Measurements from ENCODE around the gene IL3RA. TPM values are rescaled to one million over a fixed set of nuclear protein-coding genes. Genes with fewer than 3 reads are reported as not detected.

IL3RA gene
- total and polyA plus RNA-seq, 8 donors, result 2.4 to 10.1 (median 4.5) TPM; not detected in 1

DNA sequence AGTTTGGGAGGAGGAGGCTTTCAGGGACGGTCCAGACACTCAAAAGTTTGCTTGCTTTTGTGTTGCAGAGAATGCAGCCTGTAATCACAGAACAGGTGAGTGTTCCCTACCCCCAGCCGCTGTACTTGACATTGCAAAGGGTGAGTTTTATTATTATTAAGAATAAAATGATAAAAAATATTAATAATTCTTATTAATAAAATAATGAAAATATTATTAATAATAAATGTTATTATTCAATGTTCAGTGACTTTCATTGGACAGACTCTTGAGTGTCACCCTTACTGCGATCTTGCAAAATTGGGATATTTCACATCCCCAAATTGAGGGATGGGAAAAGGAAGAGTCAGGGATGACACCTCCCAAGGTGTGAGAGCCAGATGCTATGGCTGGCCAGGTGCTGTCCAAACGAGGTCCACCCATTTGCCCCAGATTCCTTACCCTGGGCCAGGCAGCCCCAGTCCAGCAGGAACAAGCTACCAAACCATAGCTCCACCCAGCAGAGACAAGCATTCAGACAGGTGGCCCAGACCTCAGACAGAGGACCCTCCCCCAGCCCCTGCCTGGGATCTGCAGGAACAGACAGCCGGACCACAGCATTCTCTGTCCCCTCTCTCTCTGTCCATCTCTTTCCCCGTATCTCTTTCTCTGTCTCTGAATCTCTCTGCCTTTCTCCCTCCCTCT lies 22.4 kb downstream of the IL3RA start:
- no peak for TF ChIP-seq POLR2AphosphoS5 (IDR thresholded peaks at IDR 0.05)
- no peak for TF ChIP-seq EP300 (IDR thresholded peaks at IDR 0.05)
- TF ChIP-seq POLR2A (IDR thresholded peaks at IDR 0.05), result no peak
- TF ChIP-seq, protein P1, sequence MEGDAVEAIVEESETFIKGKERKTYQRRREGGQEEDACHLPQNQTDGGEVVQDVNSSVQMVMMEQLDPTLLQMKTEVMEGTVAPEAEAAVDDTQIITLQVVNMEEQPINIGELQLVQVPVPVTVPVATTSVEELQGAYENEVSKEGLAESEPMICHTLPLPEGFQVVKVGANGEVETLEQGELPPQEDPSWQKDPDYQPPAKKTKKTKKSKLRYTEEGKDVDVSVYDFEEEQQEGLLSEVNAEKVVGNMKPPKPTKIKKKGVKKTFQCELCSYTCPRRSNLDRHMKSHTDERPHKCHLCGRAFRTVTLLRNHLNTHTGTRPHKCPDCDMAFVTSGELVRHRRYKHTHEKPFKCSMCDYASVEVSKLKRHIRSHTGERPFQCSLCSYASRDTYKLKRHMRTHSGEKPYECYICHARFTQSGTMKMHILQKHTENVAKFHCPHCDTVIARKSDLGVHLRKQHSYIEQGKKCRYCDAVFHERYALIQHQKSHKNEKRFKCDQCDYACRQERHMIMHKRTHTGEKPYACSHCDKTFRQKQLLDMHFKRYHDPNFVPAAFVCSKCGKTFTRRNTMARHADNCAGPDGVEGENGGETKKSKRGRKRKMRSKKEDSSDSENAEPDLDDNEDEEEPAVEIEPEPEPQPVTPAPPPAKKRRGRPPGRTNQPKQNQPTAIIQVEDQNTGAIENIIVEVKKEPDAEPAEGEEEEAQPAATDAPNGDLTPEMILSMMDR (IDR thresholded peaks at IDR 0.05), result no peak
- 78 to 89% (median 80%) methylated on average over 6 of the region's 6 CpGs for WGBS, 5 donors
- Histone ChIP-seq H3K27me3 (no peaks in the 10 kb centered on the region), H3K9me3 (peaks cover 6 to 11% (median 10%) of the 10 kb centered on the region in 4 donors), H3K4me3 (no peak overlapping the region), H3K27ac (no peak overlapping the region), H3K36me3 (peaks cover 7 to 48% (median 35%) of the 10 kb centered on the region in 4 donors), H3K4me1 (no peaks in the 10 kb centered on the region)
- no peak for DNase-seq
- intact Hi-C loops (cut with DNase I; ENCODE audit: low total_unique reads), result no loop called here

DNA sequence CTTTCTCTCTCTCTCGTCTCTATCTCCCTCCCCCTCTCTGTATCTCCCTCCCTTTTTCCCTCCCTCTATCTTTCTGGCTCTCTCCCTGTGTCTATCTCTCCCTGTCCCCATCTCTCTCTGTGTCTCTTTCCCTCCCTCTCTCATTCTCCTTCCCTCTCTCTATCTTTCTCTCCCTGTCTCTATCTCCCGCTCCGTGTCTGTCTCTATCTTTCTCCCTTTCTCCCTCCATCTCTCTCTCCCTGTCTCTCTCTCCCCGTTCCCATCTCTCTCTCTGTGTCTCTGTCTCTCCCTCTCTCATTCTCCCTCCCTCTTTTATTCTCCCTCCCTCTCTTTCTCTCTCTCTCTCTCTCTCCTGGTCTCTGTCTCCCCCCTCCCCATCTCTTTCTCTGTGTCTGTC lies 22.9 kb downstream of the IL3RA start:
- peaks cover 6 to 11% (median 10%) of the 10 kb centered on the region in 4 donors for H3K9me3 ChIP-seq
- no peak for DNase-seq
- H3K36me3 ChIP-seq, result peaks cover 7 to 53% (median 41%) of the 10 kb centered on the region in 4 donors
- no peak overlapping the region for H3K27ac ChIP-seq
- intact Hi-C loops (cut with DNase I; ENCODE audit: low total_unique reads), result no loop called here
- no peaks in the 10 kb centered on the region for H3K4me1 ChIP-seq
- H3K27me3 ChIP-seq, result no peaks in the 10 kb centered on the region
- WGBS, 5 donors, result 73 to 93% (median 87%) methylated on average over 4 of the region's 4 CpGs
- H3K4me3 ChIP-seq, result no peak overlapping the region
- TF ChIP-seq, protein P1 (IDR thresholded peaks at IDR 0.05), result no peak
- no peak for TF ChIP-seq POLR2AphosphoS5 (IDR thresholded peaks at IDR 0.05)
- TF ChIP-seq EP300 (IDR thresholded peaks at IDR 0.05), result no peak
- no peak for TF ChIP-seq POLR2A (IDR thresholded peaks at IDR 0.05)

DNA sequence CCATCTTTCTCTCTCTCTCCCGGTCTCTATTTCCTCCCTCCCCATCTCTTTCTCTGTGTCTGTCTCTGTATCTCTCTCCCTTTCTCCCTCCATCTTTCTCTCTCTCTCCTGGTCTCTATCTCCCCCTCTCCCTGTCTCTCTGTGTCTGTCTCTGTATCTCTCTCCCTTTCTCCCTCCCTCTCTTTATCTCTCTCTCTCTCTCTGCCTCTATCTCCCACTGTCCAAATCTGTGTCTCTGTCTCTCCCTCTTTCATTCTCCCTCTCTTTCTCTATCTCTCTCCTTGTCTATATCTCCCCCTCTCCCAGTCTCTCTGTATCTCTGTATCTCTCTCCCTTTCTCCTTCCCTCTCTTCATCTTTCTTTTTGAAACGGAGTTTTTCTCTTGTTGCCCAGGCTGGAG lies 23.6 kb downstream of the IL3RA start:
- Histone ChIP-seq H3K4me3 (no peak overlapping the region), H3K27me3 (no peaks in the 10 kb centered on the region), H3K9me3 (peaks cover 6 to 11% (median 10%) of the 10 kb centered on the region in 4 donors), H3K36me3 (peaks cover 7 to 58% (median 46%) of the 10 kb centered on the region in 4 donors), H3K4me1 (no peaks in the 10 kb centered on the region), H3K27ac (no peak overlapping the region)
- no peak for DNase-seq
- 79 to 96% (median 85%) methylated on average over 2 of the region's 2 CpGs for WGBS, 5 donors
- intact Hi-C loops (cut with DNase I; ENCODE audit: low total_unique reads), result no loop called here
- TF ChIP-seq, protein P1 (IDR thresholded peaks at IDR 0.05), result no peak
- TF ChIP-seq POLR2AphosphoS5 (IDR thresholded peaks at IDR 0.05) (no peak), POLR2A (IDR thresholded peaks at IDR 0.05) (no peak), EP300 (IDR thresholded peaks at IDR 0.05) (no peak)

DNA sequence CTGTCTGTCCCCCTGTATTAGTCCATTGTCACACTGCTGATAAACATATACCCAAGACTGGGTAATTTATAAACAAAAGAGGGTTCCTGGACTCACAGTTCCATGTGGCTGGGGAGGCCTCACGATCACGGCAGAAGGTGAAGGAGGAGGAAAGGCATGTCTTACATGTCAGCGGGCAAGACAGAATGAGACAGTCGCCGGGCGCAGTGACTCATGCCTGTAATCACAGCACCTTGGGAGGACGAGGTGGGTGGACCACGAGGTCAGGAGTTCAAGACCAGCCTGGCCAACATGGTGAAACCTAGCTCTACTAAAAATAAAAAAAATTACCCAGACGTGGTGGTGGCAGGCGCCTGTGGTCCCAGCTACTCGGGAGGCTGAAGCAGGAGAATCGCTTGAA lies 24.7 kb downstream of the IL3RA start:
- TF ChIP-seq EP300 (IDR thresholded peaks at IDR 0.05) (no peak), POLR2A (IDR thresholded peaks at IDR 0.05) (no peak), POLR2AphosphoS5 (IDR thresholded peaks at IDR 0.05) (no peak)
- TF ChIP-seq, protein P1 (IDR thresholded peaks at IDR 0.05), result no peak

More for the DNA sequence above, 24.7 kb downstream of the IL3RA start:
- peaks cover 7 to 58% (median 46%) of the 10 kb centered on the region in 4 donors for H3K36me3 ChIP-seq
- no peaks in the 10 kb centered on the region for H3K4me1 ChIP-seq
- no peak for DNase-seq
- H3K27ac ChIP-seq, result no peak overlapping the region
- WGBS, 5 donors, result 79 to 84% (median 80%) methylated on average over 12 of the region's 12 CpGs
- intact Hi-C loops (cut with DNase I; ENCODE audit: low total_unique reads), result no loop called here
- H3K4me3 ChIP-seq, result no peak overlapping the region
- H3K27me3 ChIP-seq, result no peaks in the 10 kb centered on the region
- H3K9me3 ChIP-seq, result peaks cover 6 to 11% (median 10%) of the 10 kb centered on the region in 4 donors
